HEK293 (cell line): Measurements from ENCODE around the gene KATNB1.

ENCODE experiments used
- GLIS2 ChIP-seq: fragments of 450-650 bp; formaldehyde crosslinking; IDR thresholded peaks from 2 replicates; pipeline ENCODE4 v1.5.1; 2016; ENCODE audit warnings: missing biosample characterization, missing genetic modification characterization
- HOXD13 ChIP-seq: sonication (generic); formaldehyde crosslinking; IDR thresholded peaks from 2 replicates; pipeline ENCODE4 v1.8.0; 2022; ENCODE audit warnings: missing genetic modification reagents, borderline replicate concordance
- KLF16 ChIP-seq: fragments of 450-650 bp; formaldehyde crosslinking; IDR thresholded peaks from 2 replicates; pipeline ENCODE4 v1.5.1; 2017; ENCODE audit warnings: missing biosample characterization, missing genetic modification characterization
- KLF9 ChIP-seq: fragments of 450-650 bp; formaldehyde crosslinking; IDR thresholded peaks from 2 replicates; pipeline ENCODE4 v1.5.1; 2016; ENCODE audit warnings: missing biosample characterization, missing genetic modification characterization, low read depth
- PATZ1 ChIP-seq: fragments of 450-650 bp; formaldehyde crosslinking; IDR thresholded peaks from 2 replicates; pipeline ENCODE4 v1.5.1; 2016; ENCODE audit warnings: missing biosample characterization, missing genetic modification characterization
- PRDM2 ChIP-seq: fragments of 450-650 bp; formaldehyde crosslinking; IDR thresholded peaks from 2 replicates; pipeline ENCODE4 v1.5.1; 2016; ENCODE audit warnings: missing biosample characterization, missing genetic modification characterization, borderline replicate concordance
- SCRT2 ChIP-seq: fragments of 450-650 bp; formaldehyde crosslinking; IDR thresholded peaks from 2 replicates; pipeline ENCODE4 v1.5.1; 2016; ENCODE audit warnings: missing biosample characterization, missing genetic modification characterization
- ZBTB11 ChIP-seq: fragments of 450-650 bp; formaldehyde crosslinking; conservative IDR thresholded peaks from 2 replicates; pipeline ENCODE4 v1.5.1; 2016; ENCODE audit warnings: low read depth, missing biosample characterization, missing genetic modification characterization
- ZBTB21 ChIP-seq: fragments of 450-650 bp; formaldehyde crosslinking; IDR thresholded peaks from 2 replicates; pipeline ENCODE4 v1.5.1; 2017; ENCODE audit warnings: missing biosample characterization, missing genetic modification characterization
- ZBTB48 ChIP-seq: fragments of 450-650 bp; formaldehyde crosslinking; IDR thresholded peaks from 2 replicates; pipeline ENCODE4 v1.5.1; 2016; ENCODE audit warnings: missing biosample characterization, missing genetic modification characterization
- ZNF121 ChIP-seq: fragments of 450-650 bp; formaldehyde crosslinking; IDR thresholded peaks from 2 replicates; pipeline ENCODE4 v1.5.1; 2016; ENCODE audit warnings: missing biosample characterization, missing genetic modification characterization
- ZNF169 ChIP-seq: fragments of 450-650 bp; formaldehyde crosslinking; IDR thresholded peaks from 2 replicates; pipeline ENCODE4 v1.5.1; 2016; ENCODE audit warnings: missing biosample characterization, missing genetic modification characterization
- ZNF211 ChIP-seq: fragments of 450-650 bp; formaldehyde crosslinking; IDR thresholded peaks from 2 replicates; pipeline ENCODE4 v1.5.1; 2016; ENCODE audit warnings: low read depth, missing biosample characterization, missing genetic modification characterization
- ZNF280C ChIP-seq: fragments of 450-650 bp; formaldehyde crosslinking; IDR thresholded peaks from 2 replicates; pipeline ENCODE4 v1.5.1; 2016; ENCODE audit warnings: missing biosample characterization, missing genetic modification characterization
- ZNF335 ChIP-seq: fragments of 450-650 bp; formaldehyde crosslinking; conservative IDR thresholded peaks from 2 replicates; pipeline ENCODE4 v1.5.1; 2016; ENCODE audit warnings: missing biosample characterization, missing genetic modification characterization
- ZNF341 ChIP-seq: fragments of 450-650 bp; formaldehyde crosslinking; IDR thresholded peaks from 2 replicates; pipeline ENCODE4; 2016; ENCODE audit warnings: low read depth, missing biosample characterization, missing genetic modification characterization
- ZNF555 ChIP-seq: fragments of 450-650 bp; formaldehyde crosslinking; conservative IDR thresholded peaks from 2 replicates; pipeline ENCODE4 v1.5.1; 2017; ENCODE audit warnings: missing biosample characterization, mild to moderate bottlenecking, missing genetic modification characterization, inconsistent platforms
- ZNF600 ChIP-seq: fragments of 450-650 bp; formaldehyde crosslinking; IDR thresholded peaks from 2 replicates; pipeline ENCODE4 v1.5.1; 2016; ENCODE audit warnings: missing biosample characterization, missing genetic modification characterization
- ZNF629 ChIP-seq: fragments of 450-650 bp; formaldehyde crosslinking; IDR thresholded peaks from 2 replicates; pipeline ENCODE4 v1.5.1; 2017; ENCODE audit warnings: missing biosample characterization, missing genetic modification characterization
- ZNF692 ChIP-seq: fragments of 450-650 bp; formaldehyde crosslinking; IDR thresholded peaks from 2 replicates; pipeline ENCODE4 v1.5.1; 2016; ENCODE audit warnings: missing biosample characterization, missing genetic modification characterization
- ZNF776 ChIP-seq: fragments of 450-650 bp; formaldehyde crosslinking; IDR thresholded peaks from 2 replicates; pipeline ENCODE4 v1.5.0; 2017; ENCODE audit warnings: missing biosample characterization, missing genetic modification characterization, borderline replicate concordance
- ZNF777 ChIP-seq: fragments of 450-650 bp; formaldehyde crosslinking; IDR thresholded peaks from 2 replicates; pipeline ENCODE4 v1.5.1; 2017; ENCODE audit warnings: missing biosample characterization, missing genetic modification characterization, borderline replicate concordance
- ZNF785 ChIP-seq: fragments of 450-650 bp; formaldehyde crosslinking; IDR thresholded peaks from 2 replicates; pipeline ENCODE4 v1.5.1; 2016; ENCODE audit warnings: missing biosample characterization, missing genetic modification characterization
- ZNF792 ChIP-seq: fragments of 450-650 bp; formaldehyde crosslinking; IDR thresholded peaks from 2 replicates; pipeline ENCODE4 v1.5.1; 2016; ENCODE audit warnings: missing biosample characterization, missing genetic modification characterization
- ZXDB ChIP-seq: fragments of 450-650 bp; formaldehyde crosslinking; IDR thresholded peaks from 2 replicates; pipeline ENCODE4 v1.5.1; 2016; ENCODE audit warnings: missing biosample characterization, missing genetic modification characterization

KATNB1 gene

GRCh38 chr16:57735755-57736418, at the start of gene KATNB1 (continued):
- no peak; the same call in 1 of the 2 replicates for TF ChIP-seq PRDM2 (tag by site-specific recombination)
- no peak for TF ChIP-seq HOXD13
- peak; percentile 9; the same call in 1 of the 2 replicates for TF ChIP-seq ZNF777 (tag by site-specific recombination)
- TF ChIP-seq SCRT2: no peak
- no peak for TF ChIP-seq ZNF280C (tag by site-specific recombination)
- TF ChIP-seq ZNF792 (tag by site-specific recombination): no peak; the same call in 1 of the 2 replicates
- TF ChIP-seq ZBTB48 (tag by site-specific recombination): peak; percentile 83; the same call in 1 of the 2 replicates
- peak; percentile 73 for TF ChIP-seq ZXDB (tag by site-specific recombination)
- no peak for TF ChIP-seq ZNF555 (tag by site-specific recombination)
- TF ChIP-seq PATZ1 (tag by site-specific recombination): peak; percentile 82
- TF ChIP-seq GLIS2 (tag by site-specific recombination): peak; percentile 92
- TF ChIP-seq ZNF600 (tag by site-specific recombination): 0 out of 2 replicates have a peak, but pooled peaks have one; percentile 31
- peak; percentile 71 for TF ChIP-seq KLF9 (tag by site-specific recombination)
- TF ChIP-seq ZBTB11 (tag by site-specific recombination): peak; percentile 29
- TF ChIP-seq ZNF692: peak; percentile 77
- TF ChIP-seq ZNF169 (tag by site-specific recombination): peak; percentile 83
- TF ChIP-seq ZNF785: no peak
- TF ChIP-seq KLF16: peak; percentile 75
- TF ChIP-seq ZNF341 (tag by site-specific recombination): 0 out of 2 replicates have a peak, but pooled peaks have one; percentile 9
- TF ChIP-seq ZNF121 (tag by site-specific recombination): no peak
- 0 out of 2 replicates have a peak, but pooled peaks have one; percentile 32 for TF ChIP-seq ZNF776
- 0 out of 2 replicates have a peak, but pooled peaks have one; percentile 11 for TF ChIP-seq ZNF211
- no peak for TF ChIP-seq ZNF629 (tag by site-specific recombination)
- TF ChIP-seq ZBTB21 (tag by site-specific recombination): no peak
- peak; percentile 82 for TF ChIP-seq ZNF335 (tag by site-specific recombination)
